Measurements from ENCODE around the gene PTPRB. TPM values are rescaled to one million over a fixed set of nuclear protein-coding genes. Genes with fewer than 3 reads are reported as not detected.

The PTPRB gene
- total RNA-seq, 1 donor from 2014 or later, result 35.6 TPM

GRCh38 chr12:70592664-70593063, 44.6 kb downstream of the PTPRB start:
- DNase-seq, result no peak

- no peak for DNase-seq
Measured at GRCh38 chr12:70590549-70591226, 46.5 kb downstream of the PTPRB start.

- DNase-seq, result peak; percentile 79
Measured at GRCh38 chr12:70590051-70590450, 47.2 kb downstream of the PTPRB start.

- DNase-seq, result no peak
Measured at GRCh38 chr12:70584332-70584731, 52.9 kb downstream of the PTPRB start.

GRCh38 chr12:70583251-70583650, 54.0 kb downstream of the PTPRB start:
- DNase-seq, result no peak

- no peak for DNase-seq
Measured at GRCh38 chr12:70581208-70581607, 56.0 kb downstream of the PTPRB start.

- DNase-seq, result no peak
Measured at GRCh38 chr12:70577283-70577634, 60.0 kb downstream of the PTPRB start.

- DNase-seq, result peak; percentile 88
Measured at GRCh38 chr12:70576341-70577282, 60.6 kb downstream of the PTPRB start.

GRCh38 chr12:70571705-70572268, 65.4 kb downstream of the PTPRB start:
- no peak for DNase-seq

GRCh38 chr12:70571029-70571428, 66.2 kb downstream of the PTPRB start:
- DNase-seq, result no peak

GRCh38 chr12:70561550-70561949, 75.7 kb downstream of the PTPRB start:
- no peak for DNase-seq

- no peak for DNase-seq
Measured at GRCh38 chr12:70560671-70561070, 76.6 kb downstream of the PTPRB start.

GRCh38 chr12:70559390-70559789, 77.8 kb downstream of the PTPRB start:
- no peak for DNase-seq

- DNase-seq, result peak; percentile 26
Measured at GRCh38 chr12:70557583-70558191, 79.5 kb downstream of the PTPRB start.

GRCh38 chr12:70556179-70556869, 80.9 kb downstream of the PTPRB start:
- DNase-seq, result no peak

GRCh38 chr12:70555081-70555480, 82.1 kb downstream of the PTPRB start:
- DNase-seq, result no peak

GRCh38 chr12:70553391-70553859, 83.8 kb downstream of the PTPRB start:
- no peak for DNase-seq

GRCh38 chr12:70551731-70552130, 85.5 kb downstream of the PTPRB start:
- peak; percentile 35 for DNase-seq

- DNase-seq, result no peak
Measured at GRCh38 chr12:70550180-70550577, 87.0 kb downstream of the PTPRB start.

- no peak for DNase-seq
Measured at GRCh38 chr12:70549340-70550179, 87.7 kb downstream of the PTPRB start.

GRCh38 chr12:70543444-70543843, 93.8 kb downstream of the PTPRB start:
- peak; percentile 27 for DNase-seq
